Tibial nerve (tissue), 4 donors: Measurements from ENCODE around the gene TMEM131L. TPM values are rescaled to one million over a fixed set of nuclear protein-coding genes. Genes with fewer than 3 reads are reported as not detected.
"Not testable (repeated sequence)": the region's sequence is repeated elsewhere in the genome, so short reads cannot be mapped to it uniquely, and the experiment has no call there.

Source experiments
- DNase-seq, 2 donors: peaks; one replicate each; pipeline ENCODE4 v3.0.0-alpha.2; 2019; ENCODE audit warnings: low spot score in 2 of 2
- H3K27ac ChIP-seq, 4 donors: fragments of 200-600 bp; sonication (generic) in 3 of 4; one replicate each; pipeline ENCODE4 v1.5.1; 2017 to 2019; ENCODE audit warnings: mild to moderate bottlenecking in 1 of 4
- H3K27me3 ChIP-seq, 2 donors: fragments of 200-600 bp; sonication (generic) in 1 of 2; one replicate each; pipeline versions ENCODE4 v1.5.1 to v1.6.0; 2017 to 2019
- H3K36me3 ChIP-seq, 3 donors: fragments of 200-600 bp; sonication (generic); one replicate each; pipeline ENCODE4 v1.5.1; 2018 to 2019
- H3K4me1 ChIP-seq, 4 donors: fragments of 200-600 bp; sonication (generic) in 3 of 4; one replicate each; pipeline ENCODE4 v1.5.1; 2017 to 2019
- H3K4me3 ChIP-seq, 4 donors: fragments of 200-600 bp; sonication (generic) in 3 of 4; one replicate each; pipeline ENCODE4 v1.5.1; 2017 to 2019; ENCODE audit warnings: mild to moderate bottlenecking in 1 of 4, moderate library complexity in 1 of 4
- H3K9me3 ChIP-seq, 4 donors: fragments of 200-600 bp; sonication (generic) in 3 of 4; one replicate each; pipeline ENCODE4 v1.5.1; 2017 to 2019
- CTCF ChIP-seq, 5 experiments: fragments of 200-600 bp in 3 of 5; fragments of 450-650 bp in 2 of 5; sonication (generic) in 3 of 5; IDR thresholded peaks; one replicate each; pipeline ENCODE4 v1.5.1; 2016 to 2019; ENCODE audit warnings: antibody characterized with exemption in 5 of 5, mild to moderate bottlenecking in 3 of 5, moderate library complexity in 2 of 5
- EP300 ChIP-seq, 2 donors: sonication (generic); formaldehyde crosslinking; IDR thresholded peaks; one replicate each; pipeline ENCODE4 v1.6.1; 2017; ENCODE audit warnings: antibody characterized with exemption in 2 of 2, mild to moderate bottlenecking in 1 of 2
- POLR2A ChIP-seq, 2 donors: fragments of 450-650 bp; IDR thresholded peaks; one replicate each; pipeline ENCODE4 v1.6.1; 2017; ENCODE audit warnings: antibody characterized with exemption in 2 of 2, mild to moderate bottlenecking in 2 of 2, moderate library complexity in 2 of 2
- WGBS, 2 donors: methylation state at CpG; one replicate each; pipeline ENCODE4 v1.1.5; 2018; 5-methylcytosine and 5-hydroxymethylcytosine counted together
- total RNA-seq, 4 donors: library from RNA; depleted of rRNA; stranded (reverse); fragments of >200 nt; gene quantifications; one replicate each; pipeline ENCODE4 v1.1.0, GENCODE V29; 2016

TMEM131L gene
- total RNA-seq, 4 donors from 2014 or later: 8.7 to 19.9 (median 12.1) TPM

- H3K27me3 ChIP-seq: no peaks in the 10 kb centered on the region
- H3K4me3 ChIP-seq: no peak overlapping the region
- 68 to 74% methylated on average over 2 of the region's 2 CpGs for WGBS, 2 donors
- no peak for TF ChIP-seq CTCF (IDR thresholded peaks at IDR 0.05)
- no peak for TF ChIP-seq POLR2A (IDR thresholded peaks at IDR 0.05)
- no peak for TF ChIP-seq EP300 (IDR thresholded peaks at IDR 0.05)
- H3K9me3 ChIP-seq: no peaks in the 10 kb centered on the region
- H3K4me1 ChIP-seq: no peaks in the 10 kb centered on the region
- no peak overlapping the region for H3K27ac ChIP-seq
- peaks cover 0 to 78% (median 12%) of the 10 kb centered on the region in 3 donors for H3K36me3 ChIP-seq
- DNase-seq: no peak
These were observed 137.1 kb downstream of the TMEM131L start for GRCh38 chr4:153603258-153603657.

DNA sequence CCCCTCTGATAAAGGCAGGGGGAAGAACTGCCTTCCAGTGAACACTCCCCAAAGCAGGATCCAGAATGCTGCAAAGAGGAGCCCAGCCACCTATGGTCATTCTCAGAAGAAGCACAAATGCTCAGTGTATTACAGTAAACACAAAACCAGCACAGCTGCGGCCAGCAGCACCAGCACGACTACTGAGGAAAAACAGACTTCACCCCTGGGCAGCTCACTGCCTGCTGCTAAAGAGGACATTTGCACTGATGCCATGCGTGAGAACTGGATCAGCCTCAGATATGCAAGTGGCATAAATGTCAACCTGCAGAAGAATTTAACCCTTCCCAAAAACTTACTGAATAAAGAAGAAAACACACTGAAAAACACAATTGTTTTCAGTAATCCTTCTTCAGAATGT, 137.7 kb downstream of the TMEM131L start:
- TF ChIP-seq EP300 (IDR thresholded peaks at IDR 0.05): no peak
- TF ChIP-seq CTCF (IDR thresholded peaks at IDR 0.05): no peak
- TF ChIP-seq POLR2A (IDR thresholded peaks at IDR 0.05): no peak

GRCh38 chr4:153609070-153609469, 142.9 kb downstream of the TMEM131L start:
- not testable (repeated sequence) for H3K4me1 ChIP-seq

More for the DNA sequence above, 137.7 kb downstream of the TMEM131L start:
- no peaks in the 10 kb centered on the region for H3K4me1 ChIP-seq
- H3K27ac ChIP-seq: no peak overlapping the region
- H3K36me3 ChIP-seq: peaks cover 0 to 73% (median 12%) of the 10 kb centered on the region in 3 donors
- no peak overlapping the region for H3K4me3 ChIP-seq
- H3K9me3 ChIP-seq: no peaks in the 10 kb centered on the region
- DNase-seq: no peak
- H3K27me3 ChIP-seq: no peaks in the 10 kb centered on the region
- 53 to 68% methylated on average over 3 of the region's 3 CpGs for WGBS, 2 donors

GRCh38 chr4:153610623-153611376, 144.6 kb downstream of the TMEM131L start:
- 79 to 83% methylated on average over 5 of the region's 5 CpGs for WGBS, 2 donors
- no peak for DNase-seq
- Histone ChIP-seq H3K4me3 (no peak overlapping the region), H3K9me3 (peaks cover 0 to 3% (median 0%) of the 10 kb centered on the region in 4 donors), H3K36me3 (peaks cover 0 to 54% (median 0%) of the 10 kb centered on the region in 3 donors), H3K27ac (no peak overlapping the region), H3K4me1 (no peaks in the 10 kb centered on the region), H3K27me3 (no peaks in the 10 kb centered on the region)
- TF ChIP-seq EP300 (IDR thresholded peaks at IDR 0.05) (no peak), POLR2A (IDR thresholded peaks at IDR 0.05) (no peak), CTCF (IDR thresholded peaks at IDR 0.05) (no peak)

More at GRCh38 chr4:153609070-153609469, 142.9 kb downstream of the TMEM131L start:
- H3K4me3 ChIP-seq, H3K9me3 ChIP-seq, H3K27me3 ChIP-seq, H3K27ac ChIP-seq, DNase-seq: not testable (repeated sequence)
- H3K36me3 ChIP-seq: peaks cover 0 to 54% (median 4%) of the 10 kb centered on the region in 3 donors
- 67 to 80% methylated on average over 2 of the region's 2 CpGs for WGBS, 2 donors

GRCh38 chr4:153611679-153612078, 145.5 kb downstream of the TMEM131L start:
- Histone ChIP-seq H3K27me3 (no peaks in the 10 kb centered on the region), H3K4me1 (no peaks in the 10 kb centered on the region), H3K36me3 (peaks cover 0 to 56% (median 0%) of the 10 kb centered on the region in 3 donors), H3K4me3 (no peak overlapping the region), H3K27ac (no peak overlapping the region), H3K9me3 (peaks cover 0 to 3% (median 0%) of the 10 kb centered on the region in 4 donors)
- no peak for DNase-seq
- 78 to 85% methylated on average over 3 of the region's 3 CpGs for WGBS, 2 donors
- no peak for TF ChIP-seq EP300 (IDR thresholded peaks at IDR 0.05)
- TF ChIP-seq CTCF (IDR thresholded peaks at IDR 0.05): no peak
- no peak for TF ChIP-seq POLR2A (IDR thresholded peaks at IDR 0.05)
